Measurements from ENCODE around the gene IGFBP1. TPM values are rescaled to one million over a fixed set of nuclear protein-coding genes. Genes with fewer than 3 reads are reported as not detected.
A peak's percentile ranks its signal among the peaks of the same experiment; 100 is the strongest.

The IGFBP1 gene
- polyA plus RNA-seq, 1 of the 3 experiments (the other 2 are of a cell fraction): not detected

- no peak for TF ChIP-seq USF1 (IDR thresholded peaks at IDR 0.05; ENCODE audit: borderline replicate concordance, low read depth)
- TF ChIP-seq FOXM1 (IDR thresholded peaks at IDR 0.05; ENCODE audit: low read depth): no peak
- TF ChIP-seq GATA2 (CRISPR knock-in tag; IDR thresholded peaks at IDR 0.05): no peak
- no peak for TF ChIP-seq FOXJ3 (CRISPR knock-in tag; IDR thresholded peaks at IDR 0.05)
Observed at GRCh38 chr7:45898222-45898621, 9.9 kb downstream of the IGFBP1 start (continued).

- 18% methylated on average over 1 of the region's 1 CpG for WGBS (ENCODE audit: low lambda C conversion rate)
- H3K27me3 ChIP-seq (ENCODE audit: insufficient read depth): no peaks in the 10 kb centered on the region; the same call in 1 of the 2 replicates
Observed at GRCh38 chr7:45901566-45901965, 13.3 kb downstream of the IGFBP1 start.

GRCh38 chr7:45902820-45903219 lies 14.5 kb downstream of the IGFBP1 start:
- no peak overlapping the region for H3K9ac ChIP-seq
- H2AFZ ChIP-seq (ENCODE audit: low read depth): no peak overlapping the region
- 35% methylated on average over 1 of the region's 1 CpG for WGBS (ENCODE audit: low lambda C conversion rate)
- ChIA-PET POLR2A (no interaction called here), CTCF (interaction anchor here (0.9 to 4.5 kb wide), 9 partner anchors 10 to 1363 kb away, joined by 3 to 34 read pairs (median 6); partner anchors contain the start of gene IGFBP3)
- no peak for DNase-seq
- no peaks in the 10 kb centered on the region for H3K9me2 ChIP-seq
- H3K79me2 ChIP-seq (ENCODE audit: insufficient read depth): no peaks in the 10 kb centered on the region
- H3K27me3 ChIP-seq (ENCODE audit: insufficient read depth): no peaks in the 10 kb centered on the region; the same call in 1 of the 2 replicates
- no peak overlapping the region for H3K27ac ChIP-seq (ENCODE audit: low read depth in 2 of 2, low read length in 1 of 2)
- no peaks in the 10 kb centered on the region for H3K4me1 ChIP-seq (ENCODE audit: control insufficient read depth in 1 of 2, insufficient read depth in 2 of 2, low read depth in 1 of 2, low read length in 1 of 2)
- no peak overlapping the region for H3K4me2 ChIP-seq
- no peak overlapping the region for H3K4me3 ChIP-seq (ENCODE audit: low read depth in 2 of 2, low read length in 1 of 2)
- TF ChIP-seq PBX3 (IDR thresholded peaks at IDR 0.05) (no peak), MEF2A (IDR thresholded peaks at IDR 0.05; ENCODE audit: borderline replicate concordance, low read depth) (no peak), ZBTB33 (IDR thresholded peaks at IDR 0.05; ENCODE audit: borderline replicate concordance, low read depth) (no peak), SMC3 (IDR thresholded peaks at IDR 0.05; ENCODE audit: low read depth, low read length) (no peak), TEAD4 (IDR thresholded peaks at IDR 0.05; ENCODE audit: borderline replicate concordance, insufficient read depth) (no peak), CTCF (IDR thresholded peaks at IDR 0.05) (peak; percentile 13; the same call in 1 of the 2 replicates), GABPA (IDR thresholded peaks at IDR 0.05; ENCODE audit: low read depth) (no peak), SIN3A (IDR thresholded peaks at IDR 0.05; ENCODE audit: borderline replicate concordance, low read depth, low read length) (no peak)
- H3K36me3 ChIP-seq (replicated peaks in 1 of 2; ENCODE audit: control insufficient read depth in 1 of 2, insufficient read depth in 2 of 2, low read length in 1 of 2): no peaks in the 10 kb centered on the region
- no peaks in the 10 kb centered on the region for H3F3A ChIP-seq (replicated peaks; ENCODE audit: insufficient read depth)
- H3K9me3 ChIP-seq: peaks cover 3% of the 10 kb centered on the region; the same call in 1 of the 2 replicates
- no peaks in the 10 kb centered on the region for H4K20me1 ChIP-seq (ENCODE audit: insufficient read depth)

More at GRCh38 chr7:45901566-45901965, 13.3 kb downstream of the IGFBP1 start:
- no peak for DNase-seq
- POLR2A ChIA-PET: no interaction called here
- Histone ChIP-seq H3K4me3 (ENCODE audit: low read depth in 2 of 2, low read length in 1 of 2) (no peak overlapping the region), H3F3A (replicated peaks; ENCODE audit: insufficient read depth) (no peaks in the 10 kb centered on the region), H3K79me2 (ENCODE audit: insufficient read depth) (no peaks in the 10 kb centered on the region), H2AFZ (ENCODE audit: low read depth) (no peak overlapping the region), H3K9ac (no peak overlapping the region), H3K9me3 (peaks cover 3% of the 10 kb centered on the region; the same call in 1 of the 2 replicates), H3K4me1 (ENCODE audit: control insufficient read depth in 1 of 2, insufficient read depth in 2 of 2, low read depth in 1 of 2, low read length in 1 of 2) (no peaks in the 10 kb centered on the region), H3K4me2 (no peak overlapping the region), H4K20me1 (ENCODE audit: insufficient read depth) (no peaks in the 10 kb centered on the region), H3K9me2 (no peaks in the 10 kb centered on the region), H3K36me3 (replicated peaks in 1 of 2; ENCODE audit: control insufficient read depth in 1 of 2, insufficient read depth in 2 of 2, low read length in 1 of 2) (no peaks in the 10 kb centered on the region), H3K27ac (ENCODE audit: low read depth in 2 of 2, low read length in 1 of 2) (no peak overlapping the region)
- CTCF ChIA-PET: interaction anchor here (1.4 to 4.5 kb wide), 6 partner anchors 9 to 451 kb away, joined by 5 to 34 read pairs (median 8); partner anchors contain the start of gene IGFBP3
- TF ChIP-seq MXI1 (IDR thresholded peaks at IDR 0.05; ENCODE audit: low read depth, low read length) (no peak), PBX3 (IDR thresholded peaks at IDR 0.05) (no peak), USF1 (IDR thresholded peaks at IDR 0.05; ENCODE audit: borderline replicate concordance, low read depth) (no peak), TAF1 (IDR thresholded peaks at IDR 0.05; ENCODE audit: borderline replicate concordance, low read depth, low read length) (no peak), TCF12 (IDR thresholded peaks at IDR 0.05) (no peak)
